22Rv1 (cell line): ENCODE data around the gene GCNA.

Experiments
- ZFX ChIP-seq: fragments of 450-650 bp; IDR thresholded peaks from 2 replicates; pipeline ENCODE4 v1.6.1; 2017; ENCODE audit warnings: antibody characterized with exemption, borderline replicate concordance
- TF ChIP-seq, protein P1 (sequence below): fragments of 450-650 bp; IDR thresholded peaks from 2 replicates; pipeline ENCODE4 v1.5.1; 2017; ENCODE audit warnings: mild to moderate bottlenecking

DNA sequence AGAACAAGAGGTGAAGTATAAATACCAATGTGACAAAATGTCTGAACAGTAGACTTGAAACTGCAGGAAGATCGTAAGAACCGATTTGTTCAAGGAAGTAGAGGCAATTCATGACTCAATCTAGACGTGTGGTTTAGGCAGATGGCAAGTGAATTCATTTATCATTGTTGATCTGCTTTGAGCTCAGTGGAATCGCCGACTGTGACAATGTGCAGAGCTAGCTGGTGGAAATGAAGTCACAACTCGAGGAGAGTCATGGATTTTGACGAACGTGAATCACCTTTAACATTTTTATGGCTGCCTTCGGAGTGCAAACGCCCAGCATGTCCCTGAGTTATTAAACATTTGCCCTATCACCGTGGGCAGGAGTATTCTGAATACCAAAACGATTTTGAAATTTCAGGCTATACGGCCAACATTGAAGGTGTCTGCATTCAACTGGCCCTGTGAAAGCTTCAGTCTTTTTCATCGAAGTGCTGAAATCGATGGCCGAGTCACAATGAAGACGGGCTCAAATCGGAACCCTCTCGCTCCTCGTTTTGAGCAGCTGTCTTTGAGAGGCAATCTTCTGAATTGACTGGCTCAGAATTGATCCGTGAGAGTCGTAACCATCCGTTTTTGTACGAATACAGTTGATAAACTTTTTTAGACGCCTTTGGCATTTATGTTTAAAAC, 46.0 kb upstream of the GCNA start:
- TF ChIP-seq, protein P1, sequence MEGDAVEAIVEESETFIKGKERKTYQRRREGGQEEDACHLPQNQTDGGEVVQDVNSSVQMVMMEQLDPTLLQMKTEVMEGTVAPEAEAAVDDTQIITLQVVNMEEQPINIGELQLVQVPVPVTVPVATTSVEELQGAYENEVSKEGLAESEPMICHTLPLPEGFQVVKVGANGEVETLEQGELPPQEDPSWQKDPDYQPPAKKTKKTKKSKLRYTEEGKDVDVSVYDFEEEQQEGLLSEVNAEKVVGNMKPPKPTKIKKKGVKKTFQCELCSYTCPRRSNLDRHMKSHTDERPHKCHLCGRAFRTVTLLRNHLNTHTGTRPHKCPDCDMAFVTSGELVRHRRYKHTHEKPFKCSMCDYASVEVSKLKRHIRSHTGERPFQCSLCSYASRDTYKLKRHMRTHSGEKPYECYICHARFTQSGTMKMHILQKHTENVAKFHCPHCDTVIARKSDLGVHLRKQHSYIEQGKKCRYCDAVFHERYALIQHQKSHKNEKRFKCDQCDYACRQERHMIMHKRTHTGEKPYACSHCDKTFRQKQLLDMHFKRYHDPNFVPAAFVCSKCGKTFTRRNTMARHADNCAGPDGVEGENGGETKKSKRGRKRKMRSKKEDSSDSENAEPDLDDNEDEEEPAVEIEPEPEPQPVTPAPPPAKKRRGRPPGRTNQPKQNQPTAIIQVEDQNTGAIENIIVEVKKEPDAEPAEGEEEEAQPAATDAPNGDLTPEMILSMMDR: no peak
- no peak for TF ChIP-seq ZFX
